ENCODE data around the gene DFFB.

The DFFB gene

DNA sequence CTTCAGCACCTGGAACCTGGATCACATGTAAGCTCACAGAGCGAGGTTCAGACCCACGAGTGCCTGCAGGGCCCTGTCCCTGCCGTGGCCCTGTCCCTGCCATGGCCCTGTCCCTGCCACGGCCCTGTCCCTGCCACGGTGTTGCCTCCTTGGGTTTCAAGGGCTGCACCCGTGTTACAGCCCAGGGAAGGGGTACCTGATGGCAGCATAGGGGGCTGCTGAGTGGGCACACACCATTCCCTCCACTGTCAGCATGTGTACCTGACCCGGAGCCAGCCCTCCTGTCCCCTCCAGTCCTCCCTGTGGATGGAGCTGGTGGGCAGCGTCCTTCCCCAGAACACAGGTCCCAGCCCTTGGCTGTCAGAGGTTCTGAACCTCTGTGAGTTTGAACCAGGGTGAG lies 15.3 kb downstream of the DFFB start:
- DNase-seq (ENCODE audit: low read depth): no peak

GRCh38 chr1:3874736-3875135 lies 17.5 kb downstream of the DFFB start:
- DNase-seq (ENCODE audit: low read depth): no peak

GRCh38 chr1:3876716-3877115 lies 19.4 kb downstream of the DFFB start:
- DNase-seq (ENCODE audit: low read depth): no peak

DNA sequence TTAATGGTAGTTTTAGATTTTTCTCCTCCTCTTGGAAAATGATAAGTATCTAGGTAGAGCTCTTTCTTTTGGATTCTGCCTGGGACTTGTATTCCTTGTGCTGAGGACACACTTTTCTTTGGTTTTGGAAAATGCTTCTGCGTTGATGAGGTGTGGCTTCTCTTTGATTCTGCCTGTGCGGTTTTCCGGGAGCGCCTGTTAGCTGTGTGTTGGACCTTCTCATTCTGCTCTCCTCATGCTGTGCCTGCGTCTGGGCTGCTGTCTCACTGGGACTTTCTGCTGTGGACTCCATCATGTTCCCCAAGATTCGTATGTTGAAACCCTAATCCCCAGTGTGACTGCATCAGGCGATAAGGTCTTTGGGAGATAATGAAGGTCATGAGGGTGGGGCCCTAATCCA lies 21.8 kb downstream of the DFFB start:
- DNase-seq (ENCODE audit: low read depth): no peak

DNA sequence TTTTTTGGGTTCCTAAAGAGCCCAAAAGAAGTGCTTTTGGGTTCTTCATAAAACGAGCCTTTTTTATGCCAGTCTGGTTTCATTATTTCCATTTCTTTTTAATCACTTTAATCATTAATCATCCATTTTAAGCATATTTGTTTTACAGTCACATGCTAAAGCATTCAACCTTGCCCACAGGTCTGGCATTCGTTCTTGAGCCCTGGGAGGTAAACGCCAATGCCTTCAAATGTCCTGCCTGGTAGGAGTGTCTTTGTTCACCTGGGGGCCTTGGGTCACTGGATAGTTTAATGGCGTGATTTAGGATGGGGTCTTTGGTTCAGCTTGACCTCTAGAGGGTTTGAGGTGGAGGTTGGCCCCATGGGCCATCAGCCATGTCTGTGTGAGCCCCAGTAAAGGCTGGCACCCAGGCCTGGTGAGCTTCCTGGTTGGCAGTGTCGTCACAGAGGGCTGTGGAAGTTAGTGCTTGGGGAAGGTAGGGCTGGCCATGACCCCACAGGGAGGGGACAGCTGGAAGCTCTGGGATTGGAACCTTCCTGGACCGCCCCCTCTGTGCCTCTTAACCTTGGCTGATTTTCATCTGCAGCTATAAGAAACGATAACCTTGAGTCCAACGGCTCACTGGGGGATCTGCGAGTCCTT lies 22.6 kb downstream of the DFFB start:
- no peak for DNase-seq (ENCODE audit: low read depth)

- no peak for DNase-seq (ENCODE audit: low read depth)
Measured at GRCh38 chr1:3880429-3881192, 23.3 kb downstream of the DFFB start.

DNA sequence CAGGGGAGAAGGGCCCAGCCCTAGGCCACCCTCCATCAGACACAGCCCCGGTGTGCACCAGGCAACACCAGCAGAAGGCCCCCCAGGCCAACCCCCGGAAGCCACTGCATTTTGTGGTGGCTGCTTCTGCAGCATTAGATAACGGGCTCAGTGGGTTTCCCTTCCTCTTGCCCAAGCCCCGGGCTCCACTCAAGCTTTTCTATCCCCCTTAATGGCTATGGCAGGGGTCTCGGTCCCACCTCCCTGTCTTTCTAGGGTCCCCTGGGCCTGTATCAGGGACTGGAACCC lies 23.9 kb downstream of the DFFB start:
- no peak for DNase-seq (ENCODE audit: low read depth)

GRCh38 chr1:3883194-3883925 lies 26.1 kb downstream of the DFFB start:
- no peak for DNase-seq (ENCODE audit: low read depth)

GRCh38 chr1:3884966-3885365 lies 27.7 kb downstream of the DFFB start:
- no peak for DNase-seq (ENCODE audit: low read depth)

- no peak for DNase-seq (ENCODE audit: low read depth)
Measured at GRCh38 chr1:3885611-3886010, 28.3 kb downstream of the DFFB start.

GRCh38 chr1:3886106-3886670 lies 28.9 kb downstream of the DFFB start:
- no peak for DNase-seq (ENCODE audit: low read depth)

DNA sequence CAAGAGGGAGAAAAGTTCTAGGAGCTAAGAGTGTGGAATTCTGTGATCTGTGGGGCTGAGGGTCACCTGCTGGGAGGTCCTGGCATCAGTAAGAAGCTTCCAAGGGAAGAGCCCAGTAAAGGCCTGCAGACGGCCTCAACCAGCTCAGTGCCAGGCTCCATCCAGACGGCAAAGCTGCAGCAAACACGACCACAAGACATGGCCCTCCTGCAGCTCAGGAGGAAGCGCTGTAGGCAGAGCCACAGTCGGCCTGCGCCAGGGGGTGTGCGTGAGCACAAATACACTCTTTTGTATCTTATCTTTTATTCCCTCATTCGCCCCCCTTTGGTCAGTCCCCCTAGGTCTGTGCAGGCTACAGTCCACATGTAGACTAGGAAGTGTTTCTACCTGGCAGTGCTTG lies 29.4 kb downstream of the DFFB start:
- DNase-seq (ENCODE audit: low read depth): no peak

- no peak for DNase-seq (ENCODE audit: low read depth)
Measured at GRCh38 chr1:3888301-3888700, 31.0 kb downstream of the DFFB start.

- DNase-seq (ENCODE audit: low read depth): no peak
Measured at GRCh38 chr1:3889936-3890335, 32.7 kb downstream of the DFFB start.

- DNase-seq (ENCODE audit: low read depth): no peak
Measured at GRCh38 chr1:3890389-3891328, 33.4 kb downstream of the DFFB start.

GRCh38 chr1:3891329-3891865 lies 34.1 kb downstream of the DFFB start:
- no peak for DNase-seq (ENCODE audit: low read depth)

GRCh38 chr1:3892748-3893147 lies 35.5 kb downstream of the DFFB start:
- no peak for DNase-seq (ENCODE audit: low read depth)

GRCh38 chr1:3893190-3893589 lies 35.9 kb downstream of the DFFB start:
- no peak for DNase-seq (ENCODE audit: low read depth)

- no peak for DNase-seq (ENCODE audit: low read depth)
Measured at GRCh38 chr1:3894626-3895278, 37.5 kb downstream of the DFFB start.

GRCh38 chr1:3895279-3895950 lies 38.1 kb downstream of the DFFB start:
- DNase-seq (ENCODE audit: low read depth): no peak

DNA sequence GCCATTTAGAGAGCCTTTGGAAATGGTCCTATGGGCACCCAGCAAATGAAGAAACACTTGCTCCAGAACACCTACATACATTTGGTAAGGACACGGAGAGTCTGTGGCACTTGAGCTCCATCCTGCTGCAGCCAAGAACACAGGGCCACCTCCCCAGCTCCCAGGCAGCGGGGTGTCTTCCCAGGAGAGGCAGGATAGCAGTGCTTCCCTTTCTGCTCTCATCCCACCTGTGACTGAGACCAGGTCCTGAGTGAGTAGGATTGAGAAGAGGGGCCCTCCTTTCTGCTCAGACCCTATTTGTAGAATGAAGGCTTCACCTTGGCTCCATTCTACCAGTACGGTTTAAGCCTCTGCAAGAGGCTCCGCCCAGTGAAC lies 38.7 kb downstream of the DFFB start:
- DNase-seq (ENCODE audit: low read depth): no peak

Measured in GM04503 (cell line).